ENCODE results near the gene OR2AE1. TPM values are rescaled to one million over a fixed set of nuclear protein-coding genes. Genes with fewer than 3 reads are reported as not detected.
A peak's percentile ranks its signal among the peaks of the same experiment; 100 is the strongest.

OR2AE1 gene, protein sequence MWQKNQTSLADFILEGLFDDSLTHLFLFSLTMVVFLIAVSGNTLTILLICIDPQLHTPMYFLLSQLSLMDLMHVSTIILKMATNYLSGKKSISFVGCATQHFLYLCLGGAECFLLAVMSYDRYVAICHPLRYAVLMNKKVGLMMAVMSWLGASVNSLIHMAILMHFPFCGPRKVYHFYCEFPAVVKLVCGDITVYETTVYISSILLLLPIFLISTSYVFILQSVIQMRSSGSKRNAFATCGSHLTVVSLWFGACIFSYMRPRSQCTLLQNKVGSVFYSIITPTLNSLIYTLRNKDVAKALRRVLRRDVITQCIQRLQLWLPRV
- total RNA-seq: not detected

DNA sequence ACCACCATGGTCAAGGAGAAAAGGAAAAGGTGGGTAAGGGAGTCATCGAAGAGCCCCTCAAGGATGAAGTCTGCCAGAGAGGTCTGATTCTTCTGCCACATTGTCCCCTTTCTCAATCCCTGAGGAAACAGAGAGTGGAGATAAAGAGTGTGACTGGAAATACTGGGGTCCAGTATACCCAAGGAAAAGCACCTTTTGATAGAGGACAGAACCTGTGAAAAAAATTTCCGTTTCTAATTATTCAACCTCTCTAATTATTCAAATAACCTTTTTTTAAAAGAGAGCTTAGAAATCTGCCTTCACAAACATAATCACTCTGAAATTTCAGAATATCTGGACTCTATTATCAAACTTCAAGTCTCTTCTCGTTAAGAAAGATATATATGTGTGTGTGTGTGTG, at the start of gene OR2AE1:
OR2AE1 (minus strand) TSS at position 101 of the 400 bp plus-strand sequence; CDS start at position 101, 0 bp downstream.
- no peak for DNase-seq
- no peaks in the 10 kb centered on the region for H3K4me1 Mint-ChIP-seq (ENCODE audit: low read depth)
- no peaks in the 10 kb centered on the region for H3K27me3 Mint-ChIP-seq
- ChIA-PET POLR2A (no interaction called here), CTCF (no interaction called here)
- H3K4me3 Mint-ChIP-seq: no peak within 1 kb of the TSS
- no peak within 1 kb of the TSS for H3K27ac Mint-ChIP-seq
- intact Hi-C loops (cut with micrococcal nuclease): no loop called here
- H3K9me3 Mint-ChIP-seq: no peaks in the 10 kb centered on the region
- H3K36me3 Mint-ChIP-seq: no peaks in the 10 kb centered on the region

DNA sequence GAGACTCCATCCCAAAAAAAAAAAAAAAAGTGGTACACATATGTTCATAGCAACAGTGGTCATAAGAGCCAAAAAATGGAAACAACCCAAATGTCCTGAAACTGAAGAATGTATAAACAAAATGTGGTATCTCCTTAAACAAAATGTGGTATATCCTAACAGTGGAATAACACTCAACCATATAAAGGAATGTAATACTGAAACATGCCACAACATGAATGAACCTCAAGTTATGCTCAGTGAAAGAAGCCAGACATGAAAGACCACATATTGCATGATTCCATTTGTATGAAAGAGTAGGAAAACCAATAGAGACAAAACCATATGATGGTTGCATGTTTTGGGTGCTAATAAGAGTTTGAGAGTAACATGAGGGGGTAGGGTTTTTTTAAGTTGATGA, 49.5 kb upstream of the OR2AE1 start:
- Mint-ChIP-seq H3K4me3 (no peak overlapping the region), H3K4me1 (ENCODE audit: low read depth) (peaks cover 19% of the 10 kb centered on the region), H3K27ac (no peak overlapping the region), H3K27me3 (peaks cover 11% of the 10 kb centered on the region), H3K9me3 (no peaks in the 10 kb centered on the region), H3K36me3 (peaks cover 5% of the 10 kb centered on the region)
- ChIA-PET CTCF (no interaction called here), POLR2A (no interaction called here)
- no peak for DNase-seq
- intact Hi-C loops (cut with micrococcal nuclease): no loop called here

DNA sequence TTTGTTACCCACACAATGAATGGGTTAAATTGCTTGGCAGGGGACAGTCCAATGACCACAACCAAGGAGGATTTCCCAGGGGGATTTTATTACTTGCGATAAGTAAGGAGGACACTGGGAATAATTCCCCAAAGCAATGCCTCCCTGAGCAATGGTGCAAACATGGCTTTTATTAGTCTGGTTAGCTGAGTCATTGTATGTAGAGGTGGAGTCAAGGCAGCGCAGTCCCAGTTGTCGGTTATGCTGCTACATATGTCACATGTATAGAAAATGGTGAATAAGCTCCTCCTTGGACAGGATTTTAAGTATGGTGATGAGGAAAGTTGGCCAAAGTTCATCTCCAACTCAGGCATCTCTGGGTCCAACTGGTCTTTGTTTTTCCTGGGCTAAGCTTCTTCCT, 46.4 kb upstream of the OR2AE1 start:
- no peak overlapping the region for H3K4me3 Mint-ChIP-seq
- intact Hi-C loops (cut with micrococcal nuclease): no loop called here
- ChIA-PET CTCF (interaction anchor here (11.6 kb wide), 1 partner anchor 67 kb away, joined by 148 read pairs; no protein-coding TSS in a partner anchor), POLR2A (interaction anchor here (1.0 kb wide), 1 partner anchor 616 kb away, joined by 3 read pairs; the partner anchor contains the start of gene AGFG2)
- H3K4me1 Mint-ChIP-seq (ENCODE audit: low read depth): peaks cover 9% of the 10 kb centered on the region
- no peak for DNase-seq
- H3K27me3 Mint-ChIP-seq: peaks cover 11% of the 10 kb centered on the region
- peaks cover 13% of the 10 kb centered on the region for H3K36me3 Mint-ChIP-seq
- no peak overlapping the region for H3K27ac Mint-ChIP-seq
- H3K9me3 Mint-ChIP-seq: no peaks in the 10 kb centered on the region

DNA sequence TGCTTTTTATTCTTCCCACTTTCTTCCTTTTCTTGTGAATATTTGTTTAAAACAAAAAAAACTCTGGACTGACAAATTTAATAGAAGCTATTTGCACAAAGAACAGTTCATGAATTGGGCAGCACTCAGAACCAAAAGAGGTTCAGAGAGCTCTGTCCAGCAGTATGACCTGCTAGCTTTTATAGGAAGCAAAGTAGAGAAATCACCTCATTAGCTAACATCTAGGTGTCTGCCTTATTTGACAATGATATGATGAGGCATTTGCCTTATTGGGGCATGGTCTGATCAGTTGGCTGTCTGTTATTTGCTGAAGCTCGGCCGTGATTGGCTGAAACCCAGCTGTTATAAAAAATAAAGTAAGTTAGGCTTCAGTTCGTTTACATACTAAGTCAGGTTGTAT, 43.3 kb upstream of the OR2AE1 start:
- ChIA-PET CTCF (interaction anchor here (0.8 to 11.6 kb wide), 7 partner anchors 9 to 162 kb away, joined by 3 to 148 read pairs (median 6); partner anchors contain the start of gene GJC3), POLR2A (interaction anchor here (0.7 to 3.2 kb wide), 8 partner anchors 9 to 303 kb away, joined by 3 to 14 read pairs (median 6); partner anchors contain the start of genes GJC3, ZKSCAN1, ZSCAN21 and ZSCAN25)
- Mint-ChIP-seq H3K4me3 (peak overlapping the region; percentile 98), H3K27ac (peak overlapping the region; percentile 98), H3K27me3 (no peaks in the 10 kb centered on the region), H3K4me1 (ENCODE audit: low read depth) (peaks cover 37% of the 10 kb centered on the region), H3K36me3 (peaks cover 24% of the 10 kb centered on the region), H3K9me3 (no peaks in the 10 kb centered on the region)
- no peak for DNase-seq
- intact Hi-C loops (cut with micrococcal nuclease): no loop called here

DNA sequence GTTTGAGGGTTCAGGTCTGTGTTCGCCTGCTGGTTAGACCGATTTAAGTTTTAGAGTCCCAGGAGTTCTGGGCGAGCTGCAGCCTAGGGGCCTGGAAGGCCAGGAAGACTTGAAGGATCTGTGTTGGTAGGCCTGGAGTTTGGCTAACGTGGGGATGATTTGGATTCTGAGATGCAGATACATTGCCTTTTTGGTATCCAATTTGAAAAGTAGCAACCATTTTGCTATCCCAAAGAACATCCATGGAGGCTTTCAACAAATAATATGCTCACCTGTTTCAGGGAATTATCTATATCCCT, 42.9 kb upstream of the OR2AE1 start:
- DNase-seq: no peak
- Mint-ChIP-seq H3K27ac (peak overlapping the region; percentile 98), H3K4me3 (peak overlapping the region; percentile 98), H3K36me3 (peaks cover 24% of the 10 kb centered on the region), H3K27me3 (no peaks in the 10 kb centered on the region), H3K9me3 (no peaks in the 10 kb centered on the region), H3K4me1 (ENCODE audit: low read depth) (peaks cover 39% of the 10 kb centered on the region)
- ChIA-PET POLR2A (interaction anchor here (0.7 to 3.2 kb wide), 11 partner anchors 9 to 415 kb away, joined by 3 to 14 read pairs (median 6); partner anchors contain the start of genes GJC3, ZKSCAN1, ZKSCAN5 and ZSCAN21), CTCF (interaction anchor here (0.7 to 11.6 kb wide), 10 partner anchors 10 to 162 kb away, joined by 3 to 148 read pairs (median 4); partner anchors contain the start of gene GJC3)
- intact Hi-C loops (cut with micrococcal nuclease): loop anchor here (1.0 to 10.0 kb wide), 7 partner anchors 161 to 511 kb away; partner anchors contain the start of genes BUD31, MBLAC1, MEPCE and PDAP1

DNA sequence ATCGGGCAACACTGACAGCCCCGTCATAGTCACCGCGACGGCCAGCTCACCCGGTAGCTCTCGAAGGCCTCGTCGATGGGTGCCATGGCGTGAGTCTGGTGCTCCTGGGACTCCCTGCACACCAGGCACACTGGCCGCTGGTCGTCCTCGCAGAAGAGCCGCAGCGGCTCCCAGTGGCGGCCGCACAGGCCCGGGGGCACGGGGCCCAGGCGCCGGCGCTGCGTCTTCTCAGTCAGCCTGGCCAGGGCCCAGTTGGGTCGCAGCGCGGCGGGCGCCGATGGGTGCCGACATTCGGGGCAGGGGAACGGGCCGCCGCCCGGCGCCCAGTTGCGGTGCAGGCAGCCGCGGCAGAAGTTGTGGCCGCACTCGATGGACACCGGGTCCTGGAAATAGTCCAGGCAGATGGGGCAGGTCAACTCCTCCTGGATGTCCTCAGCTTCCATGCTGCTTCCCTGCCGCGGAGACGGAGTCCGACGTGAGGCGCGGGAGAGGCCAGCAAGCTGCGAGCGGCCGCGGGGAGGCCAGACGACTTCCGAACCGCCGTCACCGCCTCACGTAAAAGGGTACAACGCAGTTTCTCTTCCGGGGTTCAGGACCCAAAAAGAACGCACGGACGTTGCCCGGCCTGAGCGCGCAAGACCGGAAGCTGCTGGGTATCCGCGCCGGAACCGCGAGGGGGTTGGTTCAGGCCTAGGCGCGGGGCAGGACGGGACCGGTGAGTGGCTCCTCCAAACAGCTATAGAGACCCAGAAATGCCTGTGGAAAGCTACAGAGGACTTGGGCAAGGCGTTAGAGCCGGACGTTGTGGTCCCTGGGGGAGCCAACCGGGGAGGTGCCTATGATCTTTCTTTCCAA, 42.4 kb upstream of the OR2AE1 start, which contains the start of gene TRIM4:
TRIM4 (minus strand) TSS at position 572 of the 855 bp plus-strand sequence; CDS start at position 443, 129 bp downstream.
- DNase-seq: peak; percentile 96
- Mint-ChIP-seq H3K27me3 (no peaks in the 10 kb centered on the region), H3K9me3 (no peaks in the 10 kb centered on the region), H3K4me1 (ENCODE audit: low read depth) (peaks cover 43% of the 10 kb centered on the region), H3K27ac (peak within 1 kb of the TSS; percentile 98), H3K4me3 (peak within 1 kb of the TSS; percentile 98), H3K36me3 (peaks cover 24% of the 10 kb centered on the region)
- ChIA-PET POLR2A (interaction anchor here (0.7 to 3.2 kb wide), 13 partner anchors 10 to 415 kb away, joined by 3 to 14 read pairs (median 5); partner anchors contain the start of genes GJC3, ZKSCAN1, ZKSCAN5 and ZSCAN21), CTCF (interaction anchor here (0.7 to 11.6 kb wide), 13 partner anchors 10 to 877 kb away, joined by 3 to 148 read pairs (median 4); partner anchors contain the start of genes GJC3 and ZSCAN21)
- intact Hi-C loops (cut with micrococcal nuclease): loop anchor here (1.0 to 10.0 kb wide), 7 partner anchors 162 to 511 kb away; partner anchors contain the start of genes BUD31, MBLAC1, MEPCE and PDAP1

DNA sequence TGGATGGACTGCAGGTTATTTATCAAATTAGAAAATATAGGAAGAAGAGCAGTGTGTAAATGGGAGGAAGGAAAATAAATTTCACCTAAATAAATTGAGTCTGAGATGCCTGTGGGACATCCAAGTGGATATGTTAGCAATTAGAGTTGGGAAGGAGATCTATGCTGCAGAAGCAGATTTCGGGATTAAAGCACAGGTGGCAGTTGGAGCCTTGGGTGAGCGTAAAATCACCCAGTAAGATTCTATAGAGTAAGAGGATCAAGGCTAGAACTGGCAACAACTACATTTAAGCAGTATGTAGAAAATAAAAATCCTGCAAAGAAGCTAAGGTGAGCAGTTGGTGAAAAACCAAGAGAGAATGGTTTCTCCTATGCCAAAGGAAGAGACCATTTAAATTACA, 34.1 kb upstream of the OR2AE1 start:
- CTCF ChIA-PET: no interaction called here
- Mint-ChIP-seq H3K27me3 (no peaks in the 10 kb centered on the region), H3K4me1 (ENCODE audit: low read depth) (peaks cover 40% of the 10 kb centered on the region), H3K9me3 (no peaks in the 10 kb centered on the region), H3K36me3 (peaks cover 25% of the 10 kb centered on the region), H3K27ac (no peak overlapping the region), H3K4me3 (no peak overlapping the region)
- no peak for DNase-seq
- POLR2A ChIA-PET: no interaction called here
- intact Hi-C loops (cut with micrococcal nuclease): loop anchor here (10.0 kb wide), 3 partner anchors 276 to 436 kb away; partner anchors contain the start of gene ZNF789

DNA sequence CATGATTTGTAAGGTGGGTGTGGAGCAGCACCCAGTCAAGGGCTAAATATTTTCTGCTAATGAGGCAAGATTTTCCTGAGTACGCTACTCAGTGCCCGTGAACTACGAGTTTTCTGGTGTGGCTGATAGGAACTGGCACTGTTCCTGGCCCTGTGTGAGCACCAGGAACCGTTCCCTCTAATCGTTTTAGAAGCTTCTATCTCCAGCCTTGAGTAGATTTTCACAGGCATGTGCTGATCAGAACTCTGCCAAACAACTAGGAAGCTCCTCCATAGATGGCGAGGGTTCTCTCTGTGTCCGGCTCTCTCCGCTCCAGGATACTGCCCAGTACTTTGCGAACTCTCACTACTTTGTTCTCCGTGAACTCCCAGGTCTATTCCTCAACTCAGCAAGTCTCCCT, 24.7 kb upstream of the OR2AE1 start:
- H3K4me1 Mint-ChIP-seq (ENCODE audit: low read depth): no peaks in the 10 kb centered on the region
- CTCF ChIA-PET: no interaction called here
- peaks cover 51% of the 10 kb centered on the region for H3K36me3 Mint-ChIP-seq
- no peak overlapping the region for H3K27ac Mint-ChIP-seq
- DNase-seq: no peak
- H3K9me3 Mint-ChIP-seq: no peaks in the 10 kb centered on the region
- H3K27me3 Mint-ChIP-seq: no peaks in the 10 kb centered on the region
- POLR2A ChIA-PET: no interaction called here
- no peak overlapping the region for H3K4me3 Mint-ChIP-seq
- intact Hi-C loops (cut with micrococcal nuclease): no loop called here

DNA sequence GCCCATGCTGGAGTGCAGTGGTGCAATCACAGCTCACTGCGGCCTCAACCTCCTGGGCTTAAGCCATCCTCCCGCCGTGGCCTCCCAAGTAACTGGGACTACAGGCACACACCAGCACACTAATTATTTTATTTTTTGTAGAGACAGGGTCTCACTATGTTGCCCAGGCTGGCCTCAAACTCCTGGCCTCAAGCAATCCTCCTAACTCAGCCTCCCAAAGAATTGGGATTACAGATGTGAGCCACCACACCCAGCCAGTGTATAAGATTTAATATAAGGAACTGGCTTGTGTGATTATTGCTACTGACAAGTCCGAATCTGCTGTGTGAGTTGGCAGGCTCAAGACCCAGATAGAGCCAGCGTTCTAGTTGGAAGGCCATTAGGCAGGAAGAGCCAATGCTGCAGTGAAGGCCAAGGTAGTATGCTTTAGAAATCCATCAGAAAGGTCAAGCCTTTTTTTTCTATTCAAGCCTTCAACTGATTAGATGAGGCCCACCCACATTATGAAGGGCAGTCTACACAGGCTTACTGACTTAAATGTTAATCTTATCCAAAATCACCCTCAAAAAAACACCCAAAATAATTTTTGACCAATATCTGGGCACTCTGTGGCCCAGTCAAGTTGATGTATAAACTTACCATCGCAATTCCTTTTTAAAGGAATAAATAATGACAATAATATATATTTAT, 23.1 kb upstream of the OR2AE1 start:
- no peaks in the 10 kb centered on the region for H3K27me3 Mint-ChIP-seq
- H3K4me1 Mint-ChIP-seq (ENCODE audit: low read depth): no peaks in the 10 kb centered on the region
- no peak overlapping the region for H3K27ac Mint-ChIP-seq
- H3K4me3 Mint-ChIP-seq: no peak overlapping the region
- H3K36me3 Mint-ChIP-seq: peaks cover 42% of the 10 kb centered on the region
- ChIA-PET CTCF (no interaction called here), POLR2A (no interaction called here)
- no peaks in the 10 kb centered on the region for H3K9me3 Mint-ChIP-seq
- intact Hi-C loops (cut with micrococcal nuclease): no loop called here
- DNase-seq: no peak

DNA sequence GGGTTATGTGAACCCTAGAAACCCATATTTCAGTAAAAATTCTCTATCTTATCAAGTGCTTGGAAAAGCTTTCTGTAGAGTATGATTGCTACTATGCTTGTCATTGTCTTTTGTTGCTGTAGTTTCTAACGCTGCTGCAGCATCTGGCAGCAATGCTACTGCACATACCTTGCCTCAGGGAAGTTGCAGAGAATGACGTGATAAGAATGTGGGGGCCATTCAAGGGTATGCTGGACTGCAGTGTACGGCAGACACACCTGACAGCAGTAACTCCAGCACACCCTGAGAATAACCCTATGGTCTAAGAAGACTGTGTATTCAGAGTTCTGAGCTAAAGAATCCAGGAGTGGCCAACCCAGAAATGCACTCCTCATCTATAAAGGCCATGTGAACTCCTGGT, 22.0 kb upstream of the OR2AE1 start:
- Mint-ChIP-seq H3K4me3 (no peak overlapping the region), H3K36me3 (peaks cover 38% of the 10 kb centered on the region), H3K9me3 (no peaks in the 10 kb centered on the region), H3K4me1 (ENCODE audit: low read depth) (no peaks in the 10 kb centered on the region), H3K27me3 (no peaks in the 10 kb centered on the region), H3K27ac (no peak overlapping the region)
- ChIA-PET POLR2A (no interaction called here), CTCF (no interaction called here)
- intact Hi-C loops (cut with micrococcal nuclease): no loop called here
- no peak for DNase-seq

DNA sequence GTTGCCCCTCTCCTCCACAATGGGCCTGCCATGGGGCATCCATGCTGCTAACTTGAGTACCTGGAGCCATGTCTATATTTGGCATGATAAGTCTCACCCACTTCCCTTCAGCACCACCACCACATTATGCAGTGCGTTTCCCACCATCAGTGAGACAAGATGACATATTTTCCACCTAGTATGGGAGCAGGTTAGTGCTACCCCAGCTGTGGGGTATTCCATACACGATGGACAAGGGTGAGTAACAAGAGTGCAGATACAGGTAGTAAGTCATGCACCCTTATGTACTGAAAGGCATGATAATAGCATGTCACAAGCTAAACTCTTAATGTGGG, 21.2 kb upstream of the OR2AE1 start:
- H3K36me3 Mint-ChIP-seq: peaks cover 30% of the 10 kb centered on the region
- H3K4me3 Mint-ChIP-seq: no peak overlapping the region
- ChIA-PET CTCF (no interaction called here), POLR2A (no interaction called here)
- no peaks in the 10 kb centered on the region for H3K9me3 Mint-ChIP-seq
- intact Hi-C loops (cut with micrococcal nuclease): no loop called here
- no peaks in the 10 kb centered on the region for H3K27me3 Mint-ChIP-seq
- H3K4me1 Mint-ChIP-seq (ENCODE audit: low read depth): no peaks in the 10 kb centered on the region
- no peak for DNase-seq
- H3K27ac Mint-ChIP-seq: no peak overlapping the region
